Measurements from ENCODE around the gene CCDC170.

DNA sequence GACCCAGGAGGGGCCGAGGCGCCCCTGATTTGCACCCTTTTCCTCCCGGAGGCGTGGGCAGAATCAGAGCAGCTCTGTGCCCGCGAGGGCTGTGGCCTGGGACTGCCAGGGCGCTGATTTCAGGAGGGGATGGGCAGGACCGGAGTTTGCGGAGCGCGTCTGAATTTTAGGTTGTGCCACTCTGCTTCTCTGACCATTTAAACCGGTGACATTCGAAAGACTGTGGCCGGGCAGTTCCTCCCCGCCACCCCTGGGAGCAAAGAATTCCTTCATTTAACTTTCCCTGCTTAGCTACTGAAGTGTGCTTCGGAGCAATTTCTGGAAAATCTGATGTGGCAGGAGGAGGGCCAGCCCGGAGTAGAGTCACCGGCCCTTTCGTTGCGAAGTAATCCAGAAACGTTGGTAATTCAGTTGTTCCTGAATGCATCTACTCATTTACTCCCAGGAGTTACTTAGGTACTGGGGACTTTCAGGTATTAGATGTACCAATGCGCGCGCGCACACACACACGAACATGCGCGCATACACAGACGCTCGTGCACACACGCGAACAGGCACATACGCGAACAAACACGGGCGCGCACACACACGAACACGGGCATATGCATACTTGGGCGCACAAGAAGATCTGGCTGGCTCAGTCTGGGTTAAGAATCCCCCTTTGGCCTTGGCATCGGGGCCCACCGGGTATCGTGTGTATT, 568 bp downstream of the CCDC170 start:
- TF ChIP-seq CTCF (IDR thresholded peaks at IDR 0.05; ENCODE audit: low read depth, low read length, missing input control) (no peak), FOXA1 (IDR thresholded peaks at IDR 0.05) (no peak), YY1 (IDR thresholded peaks at IDR 0.05) (no peak), HNF4A (conservative IDR thresholded peaks at IDR 0.05) (no peak), HNF4G (IDR thresholded peaks at IDR 0.05) (no peak), EGR1 (IDR thresholded peaks at IDR 0.05; ENCODE audit: low read depth in 2 of 2) (no peak)
- TF ChIP-seq, protein P1, sequence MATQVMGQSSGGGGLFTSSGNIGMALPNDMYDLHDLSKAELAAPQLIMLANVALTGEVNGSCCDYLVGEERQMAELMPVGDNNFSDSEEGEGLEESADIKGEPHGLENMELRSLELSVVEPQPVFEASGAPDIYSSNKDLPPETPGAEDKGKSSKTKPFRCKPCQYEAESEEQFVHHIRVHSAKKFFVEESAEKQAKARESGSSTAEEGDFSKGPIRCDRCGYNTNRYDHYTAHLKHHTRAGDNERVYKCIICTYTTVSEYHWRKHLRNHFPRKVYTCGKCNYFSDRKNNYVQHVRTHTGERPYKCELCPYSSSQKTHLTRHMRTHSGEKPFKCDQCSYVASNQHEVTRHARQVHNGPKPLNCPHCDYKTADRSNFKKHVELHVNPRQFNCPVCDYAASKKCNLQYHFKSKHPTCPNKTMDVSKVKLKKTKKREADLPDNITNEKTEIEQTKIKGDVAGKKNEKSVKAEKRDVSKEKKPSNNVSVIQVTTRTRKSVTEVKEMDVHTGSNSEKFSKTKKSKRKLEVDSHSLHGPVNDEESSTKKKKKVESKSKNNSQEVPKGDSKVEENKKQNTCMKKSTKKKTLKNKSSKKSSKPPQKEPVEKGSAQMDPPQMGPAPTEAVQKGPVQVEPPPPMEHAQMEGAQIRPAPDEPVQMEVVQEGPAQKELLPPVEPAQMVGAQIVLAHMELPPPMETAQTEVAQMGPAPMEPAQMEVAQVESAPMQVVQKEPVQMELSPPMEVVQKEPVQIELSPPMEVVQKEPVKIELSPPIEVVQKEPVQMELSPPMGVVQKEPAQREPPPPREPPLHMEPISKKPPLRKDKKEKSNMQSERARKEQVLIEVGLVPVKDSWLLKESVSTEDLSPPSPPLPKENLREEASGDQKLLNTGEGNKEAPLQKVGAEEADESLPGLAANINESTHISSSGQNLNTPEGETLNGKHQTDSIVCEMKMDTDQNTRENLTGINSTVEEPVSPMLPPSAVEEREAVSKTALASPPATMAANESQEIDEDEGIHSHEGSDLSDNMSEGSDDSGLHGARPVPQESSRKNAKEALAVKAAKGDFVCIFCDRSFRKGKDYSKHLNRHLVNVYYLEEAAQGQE (IDR thresholded peaks at IDR 0.05) = no peak
- TF ChIP-seq, protein P2, sequence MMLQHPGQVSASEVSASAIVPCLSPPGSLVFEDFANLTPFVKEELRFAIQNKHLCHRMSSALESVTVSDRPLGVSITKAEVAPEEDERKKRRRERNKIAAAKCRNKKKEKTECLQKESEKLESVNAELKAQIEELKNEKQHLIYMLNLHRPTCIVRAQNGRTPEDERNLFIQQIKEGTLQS (IDR thresholded peaks at IDR 0.05) = no peak
